Stimulated activated CD8-positive, alpha-beta memory T cell treated with anti-CD3 and anti-CD28 coated beads, Interleukin-15, amount 100 ng/mL, for 24 hours (primary cell): ENCODE results near the gene TMEM151B.

Experiments used
- DNase-seq: peaks from one replicate; pipeline ENCODE4 v3.0.0-alpha.2; 2020; ENCODE audit warnings: low read depth

Gene TMEM151B

DNA sequence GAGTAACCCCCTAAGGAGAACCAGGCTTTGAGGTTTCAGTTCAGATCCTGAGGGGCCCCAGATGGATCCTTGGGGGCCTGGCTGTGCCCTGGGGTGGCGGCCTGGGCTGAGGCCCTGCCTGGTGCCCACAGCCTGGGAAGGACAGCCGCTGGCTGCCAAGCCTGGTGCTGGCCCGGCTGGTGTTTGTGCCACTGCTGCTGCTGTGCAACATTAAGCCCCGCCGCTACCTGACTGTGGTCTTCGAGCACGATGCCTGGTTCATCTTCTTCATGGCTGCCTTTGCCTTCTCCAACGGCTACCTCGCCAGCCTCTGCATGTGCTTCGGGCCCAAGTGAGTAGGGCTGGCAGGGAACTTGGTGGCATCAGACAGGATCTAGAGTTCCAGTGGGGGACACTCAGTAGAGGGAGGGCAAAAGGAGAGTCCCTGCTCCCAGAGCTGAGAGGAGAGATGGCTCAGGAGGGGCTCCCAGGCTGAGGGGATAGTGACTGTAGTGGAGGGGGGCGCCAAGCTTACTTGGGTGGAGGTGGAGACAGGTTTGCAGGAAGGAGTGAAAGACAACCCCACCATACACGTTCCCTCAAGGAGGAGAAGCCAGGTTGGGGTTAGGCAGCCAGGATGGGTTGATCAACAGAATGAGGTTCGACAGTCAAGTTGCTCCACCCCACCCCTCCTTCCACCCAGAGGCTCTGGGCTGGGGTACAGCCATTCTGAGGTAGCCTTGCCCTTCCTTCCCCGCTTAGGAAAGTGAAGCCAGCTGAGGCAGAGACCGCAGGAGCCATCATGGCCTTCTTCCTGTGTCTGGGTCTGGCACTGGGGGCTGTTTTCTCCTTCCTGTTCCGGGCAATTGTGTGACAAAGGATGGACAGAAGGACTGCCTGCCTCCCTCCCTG is 37.3 kb upstream of the TMEM151B start:
- no peak for DNase-seq

DNA sequence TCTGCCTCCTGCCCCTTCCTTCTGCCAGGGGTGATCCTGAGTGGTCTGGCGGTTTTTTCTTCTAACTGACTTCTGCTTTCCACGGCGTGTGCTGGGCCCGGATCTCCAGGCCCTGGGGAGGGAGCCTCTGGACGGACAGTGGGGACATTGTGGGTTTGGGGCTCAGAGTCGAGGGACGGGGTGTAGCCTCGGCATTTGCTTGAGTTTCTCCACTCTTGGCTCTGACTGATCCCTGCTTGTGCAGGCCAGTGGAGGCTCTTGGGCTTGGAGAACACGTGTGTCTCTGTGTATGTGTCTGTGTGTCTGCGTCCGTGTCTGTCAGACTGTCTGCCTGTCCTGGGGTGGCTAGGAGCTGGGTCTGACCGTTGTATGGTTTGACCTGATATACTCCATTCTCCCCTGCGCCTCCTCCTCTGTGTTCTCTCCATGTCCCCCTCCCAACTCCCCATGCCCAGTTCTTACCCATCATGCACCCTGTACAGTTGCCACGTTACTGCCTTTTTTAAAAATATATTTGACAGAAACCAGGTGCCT is 36.6 kb upstream of the TMEM151B start:
- DNase-seq, result no peak

DNA sequence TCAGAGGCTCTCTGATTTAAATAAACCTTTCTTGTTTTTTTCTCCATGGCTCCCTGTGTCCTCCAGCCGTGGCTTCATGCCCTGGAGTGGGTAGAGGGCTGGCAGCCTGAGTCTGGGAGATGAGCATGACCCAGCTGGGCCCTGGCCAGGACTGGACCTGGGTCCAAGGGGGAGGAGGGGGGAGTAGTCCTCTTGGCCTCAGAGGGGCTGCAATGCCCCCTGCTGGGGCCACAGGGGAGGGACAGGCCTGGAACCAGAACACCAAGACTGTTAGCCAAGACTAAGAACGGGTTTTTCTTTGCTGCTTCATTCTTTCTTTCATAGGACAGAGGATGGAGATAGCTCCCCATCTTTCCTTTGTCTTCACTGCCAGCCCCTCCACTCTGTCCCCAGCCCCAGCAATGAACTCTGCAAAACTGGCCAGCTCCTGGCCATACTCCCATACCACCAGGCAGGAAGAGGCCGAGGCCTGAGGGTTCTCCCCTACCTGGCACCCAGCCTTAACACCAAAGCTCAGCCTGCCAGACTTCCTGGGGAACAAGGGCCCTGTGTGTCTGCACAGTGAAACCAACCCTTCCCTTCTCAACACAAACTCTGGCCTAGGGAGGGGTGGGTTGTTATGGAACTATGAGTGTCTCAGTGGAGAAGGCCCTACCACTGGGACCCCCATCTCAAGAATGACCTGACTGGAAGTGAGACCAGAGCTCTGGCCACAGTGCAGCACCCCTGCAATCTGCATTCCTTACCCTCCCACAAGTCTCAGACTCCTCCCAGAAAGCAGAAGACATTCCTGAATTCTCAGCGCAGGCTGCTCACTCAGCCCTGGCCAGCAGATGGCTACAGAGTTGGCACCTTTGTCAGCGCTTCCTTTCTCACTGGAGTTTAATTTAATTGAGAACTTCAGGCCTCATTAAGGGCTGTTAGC is 35.9 kb upstream of the TMEM151B start:
- DNase-seq, result no peak

DNA sequence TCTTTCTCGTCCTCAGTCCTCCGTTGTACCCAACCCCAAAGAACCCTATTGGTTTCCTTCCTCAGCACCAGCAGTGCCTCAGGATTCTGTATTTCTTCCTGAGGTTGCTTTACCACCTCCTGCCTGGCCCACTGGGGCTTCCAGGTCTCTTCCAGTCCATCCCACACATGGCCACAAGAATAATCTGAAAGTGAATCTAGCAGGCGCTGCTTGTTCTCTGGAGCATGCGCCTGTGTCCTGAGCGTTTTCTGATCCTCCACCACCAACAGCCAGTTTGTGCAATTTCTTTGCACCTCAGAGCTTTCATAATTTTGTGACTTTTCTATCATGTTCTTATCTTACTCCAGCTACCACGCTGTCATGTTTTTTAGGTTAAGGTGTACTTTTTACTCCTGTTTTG is 35.0 kb upstream of the TMEM151B start:
- DNase-seq, result no peak

DNA sequence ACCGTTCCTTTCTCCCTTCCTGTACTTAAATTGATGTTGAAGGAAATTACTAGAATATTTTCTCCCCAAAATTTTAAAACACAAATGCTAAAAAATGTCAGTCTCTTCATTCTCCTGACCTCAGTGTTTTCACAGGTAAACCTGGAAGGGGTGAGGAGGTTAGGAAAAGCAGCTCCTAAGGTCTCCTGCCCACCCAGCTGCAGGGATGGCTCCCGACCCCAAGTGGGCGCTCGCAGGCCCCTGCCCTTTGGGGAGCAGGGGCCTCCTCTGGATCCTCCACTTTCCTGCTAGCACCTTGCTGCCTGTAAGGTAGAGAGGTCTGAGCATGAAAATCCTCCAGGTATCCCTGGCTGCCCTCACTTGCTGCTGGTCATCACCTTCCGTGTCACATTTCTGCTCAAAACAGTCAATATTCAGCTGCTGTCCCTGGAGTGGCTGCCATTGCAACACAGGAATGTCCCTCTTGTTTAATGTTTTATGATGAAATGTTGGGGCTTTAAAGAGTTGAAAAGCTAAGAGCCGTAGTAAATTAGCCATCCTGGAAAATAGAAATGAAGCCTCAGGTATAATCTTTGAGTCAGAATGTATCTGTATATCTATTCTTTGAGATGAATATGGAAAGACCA is 34.2 kb upstream of the TMEM151B start:
- no peak for DNase-seq

DNA sequence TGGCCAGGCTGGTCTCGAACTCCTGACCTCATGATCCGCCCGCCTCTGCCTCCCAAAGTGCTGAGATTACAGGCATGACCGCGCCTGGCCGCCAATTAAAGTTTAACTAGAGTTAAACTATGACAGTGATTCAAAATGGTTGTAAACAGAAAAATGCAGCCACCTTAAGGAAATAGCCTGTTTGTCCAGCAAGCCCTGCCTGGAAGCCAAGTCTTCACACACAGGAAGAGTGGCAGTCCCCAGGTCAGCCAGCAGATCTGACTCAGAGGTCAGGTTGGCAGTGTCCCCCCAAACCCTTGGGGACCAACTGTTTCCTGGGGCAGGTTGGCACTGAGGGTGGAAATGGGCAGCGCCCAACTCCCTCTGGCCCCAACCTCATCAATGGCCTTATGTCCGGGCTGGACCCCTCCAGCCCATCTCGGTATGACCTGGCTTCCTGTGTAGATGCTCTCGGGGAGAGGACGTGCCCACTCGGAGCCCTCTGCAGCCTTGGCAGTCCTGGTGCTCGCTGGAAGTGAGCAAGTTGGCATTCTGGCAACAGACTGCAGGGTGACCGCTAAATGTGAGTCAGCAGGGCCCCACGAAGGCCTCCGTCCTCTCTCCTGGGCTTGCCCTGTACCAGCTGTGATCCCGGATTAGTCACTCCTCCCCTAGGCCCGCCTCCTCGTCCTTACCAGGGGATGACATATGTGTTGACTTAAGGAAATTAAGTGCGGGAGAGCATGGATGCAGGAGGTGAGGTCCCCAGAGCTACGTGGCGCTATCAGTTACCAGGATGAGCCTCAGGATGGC is 33.0 kb upstream of the TMEM151B start:
- no peak for DNase-seq

DNA sequence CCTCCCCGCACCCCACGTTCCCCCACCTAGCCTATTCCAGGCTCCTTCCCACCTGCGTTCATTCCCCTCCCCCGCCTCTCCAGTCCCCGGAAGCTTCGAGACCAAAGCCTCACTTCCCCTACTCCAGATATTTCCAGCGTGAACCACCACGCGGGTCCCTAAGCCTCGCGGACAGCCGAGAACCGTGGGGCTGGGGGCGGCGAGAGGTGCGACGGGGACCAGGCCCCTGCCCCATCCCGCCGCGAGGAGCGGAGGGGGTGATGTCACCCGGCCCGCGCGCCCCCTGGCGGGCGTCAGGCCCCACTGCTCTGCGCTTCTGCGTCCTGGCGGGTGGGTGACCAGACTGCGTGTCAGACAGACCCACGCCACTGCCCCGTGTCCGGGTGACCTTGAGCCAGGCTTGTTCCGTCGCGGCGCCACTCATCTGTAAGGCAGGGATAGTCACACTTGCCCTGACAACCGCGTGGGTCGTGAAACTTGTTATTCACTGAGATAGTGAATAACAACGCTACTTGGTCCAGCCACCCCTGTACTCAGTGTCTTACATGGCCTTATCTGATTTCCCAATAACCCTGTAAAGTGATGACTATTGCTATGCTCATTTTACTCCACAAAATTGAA is 32.3 kb upstream of the TMEM151B start:
- no peak for DNase-seq

DNA sequence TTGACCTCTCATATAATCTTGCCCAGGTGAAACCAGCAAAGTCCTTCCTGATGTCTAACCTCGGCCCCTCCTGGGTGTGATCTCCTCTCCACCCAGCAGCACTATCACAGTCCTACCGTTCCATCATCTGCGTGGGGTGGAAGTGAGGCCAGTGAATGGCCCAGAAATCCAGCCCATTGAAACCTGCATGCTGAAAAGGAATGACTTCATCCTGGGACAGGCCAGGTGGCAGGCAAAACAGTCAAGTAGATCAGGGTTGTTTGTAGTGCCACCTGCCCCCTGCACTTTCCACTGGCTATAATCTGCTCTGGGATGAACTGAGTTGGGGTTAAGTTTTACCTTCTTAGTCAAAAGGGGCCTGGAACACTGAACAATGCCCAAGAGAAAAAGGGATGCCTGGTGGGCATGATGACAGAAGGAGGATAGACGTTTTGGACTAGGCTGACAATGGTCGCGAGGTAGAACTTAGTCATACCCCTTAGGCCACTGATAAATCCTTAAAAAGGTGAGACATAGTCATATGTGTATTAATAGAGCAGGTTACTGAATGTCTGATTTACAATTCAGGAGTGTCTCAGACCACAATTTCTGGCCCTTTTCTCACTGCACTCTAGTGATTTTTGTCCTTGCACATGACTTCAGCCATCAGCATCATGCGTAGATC is 31.4 kb upstream of the TMEM151B start:
- no peak for DNase-seq

DNA sequence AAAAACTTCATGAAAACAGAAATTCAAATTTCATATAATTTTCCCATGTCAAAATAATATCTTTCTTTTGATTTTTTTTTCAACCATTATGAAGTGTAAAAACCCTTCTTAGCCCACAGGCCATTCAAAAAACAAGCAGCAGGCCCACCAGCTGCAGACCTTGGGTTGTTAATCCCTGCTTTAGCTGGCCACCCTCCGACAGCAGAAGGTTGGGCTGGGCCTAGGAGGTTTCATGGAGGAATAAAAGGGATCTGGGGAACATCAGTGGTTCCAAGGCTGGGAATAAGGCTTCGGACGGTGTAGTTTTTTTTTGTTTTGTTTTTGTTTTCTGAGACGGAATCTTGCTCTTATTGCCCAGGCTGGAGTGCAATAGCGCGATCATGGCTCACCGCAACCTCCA is 26.9 kb upstream of the TMEM151B start:
- no peak for DNase-seq

DNA sequence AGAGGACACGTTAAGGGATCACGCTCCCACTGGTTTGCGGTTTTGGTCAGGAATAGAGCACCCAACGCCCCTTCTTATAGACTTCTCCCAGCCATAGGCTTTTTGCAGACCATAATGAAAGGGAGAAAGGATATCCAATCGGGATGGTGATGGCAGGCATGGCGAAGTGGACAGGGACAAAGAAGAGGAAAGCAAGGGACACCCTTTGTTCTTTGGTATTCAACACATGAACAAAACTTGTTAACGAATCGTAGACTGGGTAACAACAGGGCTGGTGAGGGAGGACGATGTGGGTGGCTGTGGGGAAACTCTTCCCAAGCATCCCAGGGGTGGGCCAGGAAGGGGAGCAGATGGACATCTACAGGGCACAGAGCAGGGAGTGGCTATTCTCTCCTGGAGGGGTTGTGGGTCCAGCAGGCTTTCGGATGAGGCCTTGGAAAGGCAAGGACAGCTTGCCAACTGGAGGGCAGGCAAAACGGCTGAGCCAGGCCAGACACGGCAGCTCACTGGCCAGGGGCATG is 24.8 kb upstream of the TMEM151B start:
- no peak for DNase-seq

DNA sequence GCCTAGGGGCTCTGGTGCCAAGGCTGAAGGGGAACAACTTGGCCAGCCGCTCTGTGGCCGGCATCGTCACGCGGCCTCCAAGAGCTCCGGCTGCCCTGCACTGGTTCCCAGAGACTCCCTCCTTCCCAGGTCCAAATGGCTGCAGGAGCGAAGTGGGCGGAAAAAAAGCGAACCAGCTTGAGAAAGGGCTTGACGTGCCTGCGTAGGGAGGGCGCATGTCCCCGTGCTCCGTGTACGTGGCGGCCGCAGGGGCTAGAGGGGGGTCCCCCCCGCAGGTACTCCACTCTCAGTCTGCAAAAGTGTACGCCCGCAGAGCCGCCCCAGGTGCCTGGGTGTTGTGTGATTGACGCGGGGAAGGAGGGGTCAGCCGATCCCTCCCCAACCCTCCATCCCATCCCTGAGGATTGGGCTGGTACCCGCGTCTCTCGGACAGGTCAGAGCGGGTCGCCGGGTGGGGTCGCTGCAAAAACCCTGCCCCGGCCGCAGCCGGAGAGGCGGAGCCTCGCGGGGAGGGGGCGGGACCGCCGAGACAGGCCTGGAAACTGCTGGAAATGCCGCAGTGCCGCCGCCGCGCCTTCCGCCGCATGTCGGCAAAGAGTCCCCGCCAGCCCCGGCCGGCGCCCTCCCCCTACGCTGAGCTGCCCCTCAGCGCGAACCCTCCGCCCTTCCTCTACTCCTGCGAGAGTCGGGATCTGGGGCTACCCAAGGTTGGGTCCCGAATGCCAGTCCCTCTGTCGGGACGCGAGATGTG is 24.2 kb upstream of the TMEM151B start:
- DNase-seq, result peak; percentile 85

DNA sequence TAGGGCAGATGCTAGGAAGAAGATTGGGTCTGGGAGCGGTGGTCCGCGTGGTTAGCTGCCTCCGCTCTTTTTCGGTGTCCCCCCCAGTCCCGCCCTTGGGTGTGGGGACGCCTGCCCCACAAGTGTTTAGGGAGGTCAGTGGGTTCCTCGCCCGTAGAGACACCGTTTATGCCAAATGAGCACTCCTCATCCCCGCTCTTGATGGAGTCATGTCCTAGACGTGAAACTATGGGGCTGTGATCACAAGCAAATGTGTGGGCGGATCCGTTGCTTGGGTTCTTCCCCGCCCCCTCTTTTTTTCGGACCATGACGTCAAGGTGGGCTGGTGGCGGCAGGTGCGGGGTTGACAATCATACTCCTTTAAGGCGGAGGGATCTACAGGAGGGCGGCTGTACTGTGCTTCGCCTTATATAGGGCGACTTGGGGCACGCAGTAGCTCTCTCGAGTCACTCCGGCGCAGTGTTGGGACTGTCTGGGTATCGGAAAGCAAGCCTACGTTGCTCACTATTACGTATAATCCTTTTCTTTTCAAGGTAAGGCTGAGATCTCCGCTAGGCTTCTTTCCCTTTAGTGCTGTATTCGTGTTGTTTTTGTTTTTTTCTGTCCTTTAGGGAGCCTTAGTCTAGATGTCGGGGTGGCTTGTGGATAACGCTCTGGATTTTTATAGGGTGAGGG is 23.4 kb upstream of the TMEM151B start, which contains the start of gene HSP90AB1:
Gene HSP90AB1 (plus strand): TSS at position 439 of the 675 bp plus-strand sequence. CDS start 1,529 bp downstream, outside the sequence.
- DNase-seq, result peak; percentile 85

DNA sequence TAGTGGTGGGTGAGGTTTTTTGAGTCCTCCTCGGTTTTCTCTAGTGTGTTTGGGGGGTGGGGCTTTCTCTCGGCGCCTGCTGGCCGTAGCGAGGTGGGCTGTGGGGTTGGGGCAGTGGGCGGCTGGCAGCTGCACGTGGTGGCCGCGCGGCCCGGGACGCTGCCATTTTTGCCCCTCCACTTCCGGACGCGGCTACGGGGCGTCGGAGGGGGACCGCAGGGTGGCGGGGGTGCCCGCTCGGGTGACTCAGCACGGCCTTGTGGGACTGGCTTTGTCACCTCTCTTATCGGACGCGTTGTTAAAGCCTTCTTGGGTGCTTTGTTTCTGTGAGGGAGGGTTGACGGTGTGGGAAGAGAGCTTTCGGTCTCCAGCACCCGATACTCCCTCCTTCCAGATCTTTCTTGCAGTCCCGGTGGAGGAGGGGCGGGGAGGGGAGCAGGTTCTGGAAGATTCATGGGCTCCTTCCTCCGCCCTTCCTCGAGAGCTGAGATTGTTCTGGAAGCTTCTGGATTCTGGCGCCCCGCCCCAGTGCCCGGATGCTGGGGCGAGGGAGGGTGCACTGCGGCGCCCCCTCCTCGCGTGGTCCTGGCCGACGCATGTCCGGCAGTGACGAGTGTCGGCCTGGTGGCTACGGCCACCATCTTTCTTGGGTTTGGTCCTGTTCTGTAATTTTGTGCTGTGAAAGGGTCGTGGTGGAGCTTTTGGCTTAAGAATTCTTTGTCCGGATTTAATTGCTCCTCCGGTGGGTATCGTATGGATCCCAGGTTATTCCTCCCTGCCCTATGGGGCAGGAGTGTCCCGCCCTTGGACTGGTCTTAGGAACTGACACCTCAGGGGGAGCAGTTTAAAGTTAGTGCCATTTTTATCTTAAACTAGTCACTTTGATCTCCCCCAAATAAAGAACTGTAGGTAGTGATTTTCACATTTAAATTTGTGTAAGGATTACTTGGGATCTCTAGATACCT is 22.6 kb upstream of the TMEM151B start:
- peak; percentile 79 for DNase-seq

DNA sequence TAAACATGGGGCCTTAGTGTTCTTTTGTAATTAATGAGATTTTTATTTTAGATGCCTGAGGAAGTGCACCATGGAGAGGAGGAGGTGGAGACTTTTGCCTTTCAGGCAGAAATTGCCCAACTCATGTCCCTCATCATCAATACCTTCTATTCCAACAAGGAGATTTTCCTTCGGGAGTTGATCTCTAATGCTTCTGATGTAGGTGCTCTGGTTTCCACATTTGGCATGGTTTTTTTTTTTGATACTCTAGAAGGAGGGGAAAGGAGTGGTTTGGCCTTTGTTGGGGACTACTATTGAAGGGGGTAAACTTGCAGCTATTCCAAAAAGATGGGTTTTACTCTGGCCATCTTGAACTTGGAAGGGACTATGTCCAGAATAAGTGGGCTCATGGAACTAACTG is 21.7 kb upstream of the TMEM151B start:
- DNase-seq, result no peak

DNA sequence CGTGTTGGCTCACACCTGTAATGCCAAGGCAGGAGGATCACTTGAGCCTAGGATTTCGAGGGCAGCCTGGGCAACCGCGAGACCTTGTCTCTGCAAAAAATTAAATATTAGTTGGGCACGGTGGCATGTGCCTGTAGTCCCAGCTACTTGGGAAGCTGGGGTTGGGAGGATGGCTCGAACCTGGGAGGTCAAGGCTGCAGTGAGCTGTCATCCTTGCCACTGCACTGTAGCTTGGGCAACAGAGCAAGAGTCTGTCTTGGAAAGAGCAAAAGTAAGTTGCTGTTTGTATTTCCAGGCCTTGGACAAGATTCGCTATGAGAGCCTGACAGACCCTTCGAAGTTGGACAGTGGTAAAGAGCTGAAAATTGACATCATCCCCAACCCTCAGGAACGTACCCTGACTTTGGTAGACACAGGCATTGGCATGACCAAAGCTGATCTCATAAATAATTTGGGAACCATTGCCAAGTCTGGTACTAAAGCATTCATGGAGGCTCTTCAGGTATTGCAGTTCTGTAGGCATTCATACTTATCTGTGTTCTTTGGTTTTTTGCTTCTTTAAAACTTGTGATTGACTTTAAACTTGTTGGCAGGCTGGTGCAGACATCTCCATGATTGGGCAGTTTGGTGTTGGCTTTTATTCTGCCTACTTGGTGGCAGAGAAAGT is 21.0 kb upstream of the TMEM151B start:
- no peak for DNase-seq

DNA sequence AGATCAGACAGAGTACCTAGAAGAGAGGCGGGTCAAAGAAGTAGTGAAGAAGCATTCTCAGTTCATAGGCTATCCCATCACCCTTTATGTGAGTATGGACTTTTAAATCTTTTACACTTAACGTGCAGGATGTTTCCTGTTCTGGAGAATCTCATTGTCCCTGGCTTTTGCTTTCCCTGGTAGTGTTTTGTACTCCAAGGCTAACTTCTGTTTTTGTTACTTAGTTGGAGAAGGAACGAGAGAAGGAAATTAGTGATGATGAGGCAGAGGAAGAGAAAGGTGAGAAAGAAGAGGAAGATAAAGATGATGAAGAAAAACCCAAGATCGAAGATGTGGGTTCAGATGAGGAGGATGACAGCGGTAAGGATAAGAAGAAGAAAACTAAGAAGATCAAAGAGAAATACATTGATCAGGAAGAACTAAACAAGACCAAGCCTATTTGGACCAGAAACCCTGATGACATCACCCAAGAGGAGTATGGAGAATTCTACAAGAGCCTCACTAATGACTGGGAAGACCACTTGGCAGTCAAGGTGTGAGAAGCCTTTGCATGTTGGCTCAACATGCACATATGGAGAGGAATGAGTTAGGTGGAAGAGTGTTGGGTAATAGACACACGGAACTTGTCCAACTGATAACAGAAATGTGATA is 20.1 kb upstream of the TMEM151B start:
- no peak for DNase-seq
